GM12874 (cell line): ENCODE measurements around the gene UBAC2.

ENCODE experiments used
- TF ChIP-seq, protein P1 (sequence below): IDR thresholded peaks from 2 replicates; pipeline ENCODE4 v1.5.1; 2011; ENCODE audit warnings: low read depth, mild to moderate bottlenecking, control low read depth, low read length, moderate library complexity; ENCODE audit not compliant: insufficient read depth

UBAC2 gene

DNA sequence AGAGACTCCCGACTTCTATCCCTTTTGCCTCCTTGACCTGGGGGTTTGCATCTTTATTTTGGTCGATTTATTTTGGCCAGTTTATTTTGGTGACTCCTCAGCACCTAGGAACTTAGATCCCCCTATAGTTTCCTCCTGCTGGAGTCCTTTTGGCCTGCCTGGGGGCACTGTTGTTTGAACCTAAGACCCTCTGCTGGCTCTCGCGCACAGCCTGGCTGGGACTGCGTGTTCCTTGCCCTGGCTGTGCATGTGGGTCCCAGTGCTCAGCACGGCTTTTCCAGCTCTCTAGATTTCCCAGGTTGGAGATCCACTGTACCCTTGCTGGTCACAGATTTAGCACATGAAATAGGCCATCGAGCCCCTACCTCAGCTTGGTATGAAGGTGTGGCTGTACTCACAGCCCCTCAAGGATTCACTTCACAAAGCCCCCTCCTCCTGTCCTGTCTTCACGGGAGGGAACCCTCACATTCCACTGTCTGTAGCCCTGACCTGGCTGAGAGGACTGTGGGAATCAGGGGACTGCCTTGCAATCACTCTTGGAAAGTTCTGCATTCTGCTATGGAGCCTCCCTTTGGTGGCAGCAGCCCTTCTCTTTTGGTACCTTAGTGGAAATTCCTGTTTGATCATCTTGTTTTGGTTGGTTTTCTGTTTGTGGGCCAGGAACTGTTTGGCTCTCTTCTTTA lies 8.3 kb downstream of the UBAC2 start:
- TF ChIP-seq, protein P1, sequence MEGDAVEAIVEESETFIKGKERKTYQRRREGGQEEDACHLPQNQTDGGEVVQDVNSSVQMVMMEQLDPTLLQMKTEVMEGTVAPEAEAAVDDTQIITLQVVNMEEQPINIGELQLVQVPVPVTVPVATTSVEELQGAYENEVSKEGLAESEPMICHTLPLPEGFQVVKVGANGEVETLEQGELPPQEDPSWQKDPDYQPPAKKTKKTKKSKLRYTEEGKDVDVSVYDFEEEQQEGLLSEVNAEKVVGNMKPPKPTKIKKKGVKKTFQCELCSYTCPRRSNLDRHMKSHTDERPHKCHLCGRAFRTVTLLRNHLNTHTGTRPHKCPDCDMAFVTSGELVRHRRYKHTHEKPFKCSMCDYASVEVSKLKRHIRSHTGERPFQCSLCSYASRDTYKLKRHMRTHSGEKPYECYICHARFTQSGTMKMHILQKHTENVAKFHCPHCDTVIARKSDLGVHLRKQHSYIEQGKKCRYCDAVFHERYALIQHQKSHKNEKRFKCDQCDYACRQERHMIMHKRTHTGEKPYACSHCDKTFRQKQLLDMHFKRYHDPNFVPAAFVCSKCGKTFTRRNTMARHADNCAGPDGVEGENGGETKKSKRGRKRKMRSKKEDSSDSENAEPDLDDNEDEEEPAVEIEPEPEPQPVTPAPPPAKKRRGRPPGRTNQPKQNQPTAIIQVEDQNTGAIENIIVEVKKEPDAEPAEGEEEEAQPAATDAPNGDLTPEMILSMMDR: no peak

DNA sequence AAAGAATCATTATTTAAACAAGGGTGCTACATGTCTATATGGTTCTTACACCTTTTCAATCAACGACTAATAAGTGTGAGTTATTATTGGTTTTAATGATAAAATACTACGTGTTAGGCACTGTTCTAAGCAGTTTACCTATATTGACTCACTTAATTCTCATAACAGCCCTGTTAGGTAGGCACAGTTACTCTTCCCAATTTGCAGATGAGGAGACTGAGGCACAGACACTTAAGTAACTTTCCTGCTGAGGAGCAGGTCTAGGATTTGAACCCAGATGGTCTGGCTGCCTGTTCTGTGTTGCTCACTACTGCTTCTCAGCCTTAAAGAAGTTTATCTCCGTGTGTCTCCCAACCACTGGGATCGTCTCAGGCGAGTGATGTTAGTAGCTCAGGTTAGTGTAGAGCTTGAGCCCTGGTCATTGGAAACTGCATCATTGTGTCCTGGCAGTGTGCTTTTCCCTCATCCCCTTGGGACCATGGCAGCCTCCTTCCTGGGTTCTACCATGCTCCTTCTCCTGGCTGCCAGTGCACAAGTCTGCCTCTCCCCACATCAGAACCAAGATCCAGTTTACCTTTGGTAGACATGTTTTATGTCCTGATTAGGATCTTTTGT lies 10.9 kb downstream of the UBAC2 start:
- TF ChIP-seq, protein P1: no peak

DNA sequence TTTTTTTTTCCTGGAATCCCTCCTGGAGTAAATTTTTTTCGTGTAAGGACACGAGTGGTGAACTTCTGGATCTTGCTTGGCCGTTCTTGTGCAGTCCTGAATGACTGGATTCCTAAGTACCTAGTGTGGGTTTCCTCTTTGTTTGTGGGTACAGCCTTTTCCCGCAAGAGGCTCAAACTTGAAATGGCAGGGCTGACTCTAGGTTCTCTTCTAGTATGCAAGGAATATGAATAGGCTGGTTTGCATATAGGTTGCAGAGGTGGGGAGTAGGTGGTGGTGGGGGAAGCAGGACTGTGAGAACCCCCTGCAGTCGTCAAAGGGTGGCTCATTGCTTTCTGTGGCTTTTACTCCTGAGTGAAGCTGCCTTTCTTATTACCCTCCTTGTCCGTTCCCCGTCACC lies 13.6 kb downstream of the UBAC2 start:
- TF ChIP-seq, protein P1: no peak

DNA sequence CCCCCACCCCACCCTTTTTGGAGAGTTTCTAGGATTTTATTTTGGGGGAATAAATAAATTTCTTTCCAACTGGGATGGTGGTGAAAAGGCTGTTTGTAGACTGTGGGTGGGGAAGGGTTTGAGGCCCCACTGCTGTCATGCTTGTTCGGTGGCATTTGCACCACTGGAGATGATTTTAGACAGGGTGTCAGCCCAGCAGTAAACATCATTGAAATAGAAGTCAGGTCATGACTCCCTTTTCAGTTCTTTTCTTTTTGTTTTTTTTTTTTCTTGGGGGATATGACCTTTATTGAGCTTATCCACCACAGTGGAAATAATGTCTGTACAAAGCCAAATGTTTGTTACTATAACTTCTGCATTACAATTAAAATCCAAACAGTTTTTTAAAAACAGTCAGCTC lies 14.1 kb downstream of the UBAC2 start:
- TF ChIP-seq, protein P1: no peak

DNA sequence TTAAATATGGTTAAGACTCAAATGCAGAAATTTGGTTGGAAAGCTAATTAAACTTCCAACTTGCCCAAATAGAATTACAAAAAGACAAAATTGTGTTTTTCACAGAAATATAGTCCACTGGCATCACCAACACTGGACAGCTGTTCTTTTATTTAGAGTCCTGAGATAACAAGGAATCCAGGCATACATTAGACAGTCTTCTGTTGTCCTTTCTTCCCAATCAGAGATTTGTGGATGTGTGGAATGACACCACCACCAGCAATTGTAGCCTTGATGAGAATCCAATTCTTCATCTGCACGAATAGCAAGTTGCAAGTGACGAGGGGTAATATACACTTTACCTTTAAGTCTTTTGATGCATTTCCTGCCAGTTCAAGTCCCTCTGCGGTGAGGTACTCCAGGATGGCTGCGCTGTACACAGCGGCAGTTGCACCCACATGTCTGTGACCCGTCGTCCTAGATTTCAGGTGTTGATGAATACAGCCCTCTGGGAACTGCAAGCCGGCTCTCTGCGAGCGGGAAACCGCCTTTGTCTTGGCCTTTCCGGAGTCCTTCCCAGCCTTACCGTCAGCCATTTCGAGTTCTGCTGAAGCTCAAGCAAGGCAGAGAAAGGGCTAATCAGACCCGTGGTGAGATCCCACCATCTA lies 14.7 kb downstream of the UBAC2 start:
- TF ChIP-seq, protein P1: no peak

DNA sequence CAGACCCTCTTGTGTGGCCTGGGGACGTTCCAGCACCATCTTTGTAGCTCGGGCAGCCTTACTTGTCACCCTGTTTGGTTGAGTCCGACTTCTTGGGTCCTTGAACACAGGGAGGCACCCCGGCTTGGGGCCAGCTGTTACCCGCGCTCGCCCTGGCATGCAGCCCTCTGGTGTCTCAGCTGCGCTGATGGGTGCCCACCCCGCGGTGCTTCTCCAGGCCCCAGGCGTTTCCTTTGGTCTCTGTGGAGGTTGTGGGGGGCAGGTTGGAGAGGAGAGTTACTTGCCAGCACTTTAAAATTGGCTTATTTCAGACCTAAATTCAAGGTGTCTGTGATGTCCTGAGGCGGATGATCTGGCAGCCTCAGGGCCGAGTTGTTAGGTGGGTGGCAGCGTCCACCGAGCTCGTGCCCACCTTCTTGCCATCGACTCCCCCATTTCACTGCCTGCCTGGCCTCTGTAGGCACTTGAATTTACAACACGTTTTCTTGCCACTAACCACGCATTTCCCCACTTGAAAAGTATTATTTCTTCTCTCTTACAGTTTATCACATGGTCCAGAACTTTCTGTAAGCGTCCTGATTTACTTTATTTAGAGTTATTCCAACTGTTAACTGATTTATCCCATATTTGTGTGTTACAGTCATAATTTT lies 16.9 kb downstream of the UBAC2 start:
- TF ChIP-seq, protein P1: no peak

DNA sequence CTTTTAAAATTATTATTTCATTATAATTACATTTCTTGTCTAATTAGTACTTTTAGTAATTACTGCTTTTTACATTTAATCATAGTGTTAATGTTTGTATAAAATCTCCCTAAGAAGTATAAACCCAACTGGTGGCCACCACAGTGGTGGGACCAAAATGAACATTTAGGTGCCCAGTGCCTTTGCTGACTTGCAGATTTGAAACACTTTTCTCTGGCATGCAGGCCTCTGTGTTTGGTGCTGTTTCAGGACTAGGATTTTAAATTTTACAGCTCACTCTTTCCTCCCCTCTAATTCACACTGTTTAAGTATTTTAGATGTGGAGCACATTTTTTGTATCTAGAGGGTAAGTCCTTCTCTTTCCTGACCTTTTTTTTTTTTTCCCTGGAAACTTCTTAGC lies 17.5 kb downstream of the UBAC2 start:
- TF ChIP-seq, protein P1: no peak
